ENCODE data around the gene ERBB4.

The ERBB4 gene

GRCh38 chr2:211447548-211447947 is 1091.1 kb downstream of the ERBB4 start:
- Histone ChIP-seq H3K4me2 (no peak overlapping the region), H4K20me1 (ENCODE audit: insufficient read depth) (no peaks in the 10 kb centered on the region), H3K27ac (no peak overlapping the region), H2AFZ (ENCODE audit: low read depth) (no peak overlapping the region), H3K36me3 (ENCODE audit: insufficient read depth) (no peaks in the 10 kb centered on the region), H3K27me3 (ENCODE audit: insufficient read depth, low read depth) (no peaks in the 10 kb centered on the region), H3K79me2 (ENCODE audit: insufficient read depth, low read depth) (no peaks in the 10 kb centered on the region), H3K4me1 (ENCODE audit: low read depth, poor library complexity, severe bottlenecking) (no peaks in the 10 kb centered on the region), H3K9ac (no peak overlapping the region), H3K4me3 (IDR thresholded peaks at IDR 0.05; ENCODE audit: insufficient read depth, low read depth, low read length) (no peak overlapping the region)
- TF ChIP-seq, protein P1, sequence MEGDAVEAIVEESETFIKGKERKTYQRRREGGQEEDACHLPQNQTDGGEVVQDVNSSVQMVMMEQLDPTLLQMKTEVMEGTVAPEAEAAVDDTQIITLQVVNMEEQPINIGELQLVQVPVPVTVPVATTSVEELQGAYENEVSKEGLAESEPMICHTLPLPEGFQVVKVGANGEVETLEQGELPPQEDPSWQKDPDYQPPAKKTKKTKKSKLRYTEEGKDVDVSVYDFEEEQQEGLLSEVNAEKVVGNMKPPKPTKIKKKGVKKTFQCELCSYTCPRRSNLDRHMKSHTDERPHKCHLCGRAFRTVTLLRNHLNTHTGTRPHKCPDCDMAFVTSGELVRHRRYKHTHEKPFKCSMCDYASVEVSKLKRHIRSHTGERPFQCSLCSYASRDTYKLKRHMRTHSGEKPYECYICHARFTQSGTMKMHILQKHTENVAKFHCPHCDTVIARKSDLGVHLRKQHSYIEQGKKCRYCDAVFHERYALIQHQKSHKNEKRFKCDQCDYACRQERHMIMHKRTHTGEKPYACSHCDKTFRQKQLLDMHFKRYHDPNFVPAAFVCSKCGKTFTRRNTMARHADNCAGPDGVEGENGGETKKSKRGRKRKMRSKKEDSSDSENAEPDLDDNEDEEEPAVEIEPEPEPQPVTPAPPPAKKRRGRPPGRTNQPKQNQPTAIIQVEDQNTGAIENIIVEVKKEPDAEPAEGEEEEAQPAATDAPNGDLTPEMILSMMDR (conservative IDR thresholded peaks at IDR 0.05; ENCODE audit: low read depth, low read length) = no peak

DNA sequence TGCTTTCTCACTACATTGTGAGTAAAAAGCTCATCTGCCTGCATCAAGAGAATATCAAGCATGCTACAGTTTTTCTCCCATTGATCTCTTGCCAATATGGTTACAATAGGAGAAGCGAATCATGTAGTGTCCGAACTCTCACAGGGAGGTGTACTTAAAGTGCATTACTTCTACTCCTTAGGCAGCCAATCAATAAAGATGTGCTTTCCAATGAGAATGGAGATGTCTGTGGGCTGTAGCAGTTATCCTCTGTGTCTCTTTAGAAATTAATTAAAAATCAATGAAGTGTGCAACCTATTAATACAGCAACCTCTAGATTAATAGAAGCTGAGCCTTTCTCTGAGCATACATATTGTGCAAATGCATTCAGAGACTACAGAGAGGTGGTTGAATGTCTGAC is 1098.5 kb downstream of the ERBB4 start:
- TF ChIP-seq, protein P1 (conservative IDR thresholded peaks at IDR 0.05; ENCODE audit: low read depth, low read length) = no peak
- no peaks in the 10 kb centered on the region for H3K36me3 ChIP-seq (ENCODE audit: insufficient read depth)
- no peak overlapping the region for H3K27ac ChIP-seq
- H2AFZ ChIP-seq (ENCODE audit: low read depth) = no peak overlapping the region
- H3K9ac ChIP-seq = no peak overlapping the region
- H3K27me3 ChIP-seq (ENCODE audit: insufficient read depth, low read depth) = no peaks in the 10 kb centered on the region
- no peak overlapping the region for H3K4me3 ChIP-seq (IDR thresholded peaks at IDR 0.05; ENCODE audit: insufficient read depth, low read depth, low read length)
- H3K4me2 ChIP-seq = no peak overlapping the region
- H3K79me2 ChIP-seq (ENCODE audit: insufficient read depth, low read depth) = no peaks in the 10 kb centered on the region
- H4K20me1 ChIP-seq (ENCODE audit: insufficient read depth) = no peaks in the 10 kb centered on the region
- no peaks in the 10 kb centered on the region for H3K4me1 ChIP-seq (ENCODE audit: low read depth, poor library complexity, severe bottlenecking)

DNA sequence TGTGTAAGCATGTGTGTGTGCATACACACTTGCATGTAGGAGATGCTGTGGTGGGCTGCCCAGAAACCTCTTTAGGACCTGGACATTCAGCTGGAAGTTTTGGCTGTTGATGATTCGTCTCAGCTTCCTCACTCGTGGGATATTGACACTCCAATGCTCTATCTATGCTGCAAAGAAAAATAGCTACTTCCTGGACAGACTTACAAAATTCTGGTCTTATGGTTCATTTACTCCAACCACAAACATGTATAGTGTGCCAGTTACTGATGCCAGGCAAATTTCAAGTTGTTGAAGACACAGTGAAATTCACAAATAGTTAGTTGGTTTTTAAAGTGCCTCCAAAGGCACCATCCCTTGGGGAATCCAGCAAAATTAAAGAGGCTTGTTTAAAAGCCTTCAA is 1099.6 kb downstream of the ERBB4 start:
- Histone ChIP-seq H4K20me1 (ENCODE audit: insufficient read depth) (no peaks in the 10 kb centered on the region), H3K4me1 (ENCODE audit: low read depth, poor library complexity, severe bottlenecking) (no peaks in the 10 kb centered on the region), H3K27ac (no peak overlapping the region), H3K9ac (no peak overlapping the region), H3K4me2 (no peak overlapping the region), H2AFZ (ENCODE audit: low read depth) (no peak overlapping the region), H3K27me3 (ENCODE audit: insufficient read depth, low read depth) (no peaks in the 10 kb centered on the region), H3K79me2 (ENCODE audit: insufficient read depth, low read depth) (no peaks in the 10 kb centered on the region), H3K4me3 (IDR thresholded peaks at IDR 0.05; ENCODE audit: insufficient read depth, low read depth, low read length) (no peak overlapping the region), H3K36me3 (ENCODE audit: insufficient read depth) (no peaks in the 10 kb centered on the region)
- TF ChIP-seq, protein P1 (conservative IDR thresholded peaks at IDR 0.05; ENCODE audit: low read depth, low read length) = no peak

GRCh38 chr2:211437396-211437795 is 1101.2 kb downstream of the ERBB4 start:
- Histone ChIP-seq H3K9ac (no peak overlapping the region), H4K20me1 (ENCODE audit: insufficient read depth) (no peaks in the 10 kb centered on the region), H2AFZ (ENCODE audit: low read depth) (no peak overlapping the region; the same call in 1 of the 2 replicates), H3K4me1 (ENCODE audit: low read depth, poor library complexity, severe bottlenecking) (no peaks in the 10 kb centered on the region), H3K4me2 (no peak overlapping the region), H3K27me3 (ENCODE audit: insufficient read depth, low read depth) (no peaks in the 10 kb centered on the region), H3K36me3 (ENCODE audit: insufficient read depth) (no peaks in the 10 kb centered on the region), H3K27ac (no peak overlapping the region), H3K4me3 (IDR thresholded peaks at IDR 0.05; ENCODE audit: insufficient read depth, low read depth, low read length) (no peak overlapping the region), H3K79me2 (ENCODE audit: insufficient read depth, low read depth) (no peaks in the 10 kb centered on the region)
- TF ChIP-seq, protein P1 (conservative IDR thresholded peaks at IDR 0.05; ENCODE audit: low read depth, low read length) = no peak

Measured in KMS-11 (cell line).